Endothelial cell of umbilical vein (primary cell): ENCODE data around the gene PCID2. TPM values are rescaled to one million over a fixed set of nuclear protein-coding genes. Genes with fewer than 3 reads are reported as not detected.

ENCODE experiments used
- BruUV-seq: library from RNA; stranded (reverse); fragments of 400-500 nt; replicated peaks from 2 replicates; lab custom pipeline; 2021; lab: Mats Ljungman, UMichigan
- CTCF ChIA-PET: fragments of 300-600, 350-600 bp; sonication (Branson Sonifier 250); formaldehyde crosslinking; loops from one replicate; lab custom pipeline; 2021; ENCODE audit warnings: antibody characterized with exemption, inconsistent platforms; lab: Charles Lee
- POLR2A ChIA-PET: fragments of 300-600, 350-600 bp; sonication (Branson Sonifier 250); formaldehyde crosslinking; loops from one replicate; lab custom pipeline; 2021; ENCODE audit warnings: antibody characterized with exemption, inconsistent platforms; lab: Charles Lee
- DNase-seq: peaks from one replicate; pipeline ENCODE4 v3.0.0-alpha.2; 2011; ENCODE audit warnings: low read depth, low spot score
- FAIRE-seq: peaks from 2 replicates; lab custom pipeline; 2011; peaks lifted over from hg19 to GRCh38; lab: Jason Lieb, UNC
- H2AFZ ChIP-seq: 2 replicates; pipeline ENCODE4 v1.6.0; 2012; ENCODE audit warnings: low read depth, low read length, control low read depth, inconsistent platforms
- H3K27ac ChIP-seq: 2 replicates; pipeline ENCODE4 v1.5.1; 2011; ENCODE audit warnings: low read depth, mild to moderate bottlenecking, control low read depth, low read length, moderate library complexity; ENCODE audit not compliant: insufficient read depth
- H3K27me3 ChIP-seq, 2 experiments: 2 replicates each; pipeline versions ENCODE4 v1.6.0 to v1.6.1; 2011; ENCODE audit warnings: low read length in 2 of 2, mixed read lengths in 1 of 2; ENCODE audit not compliant: control insufficient read depth in 2 of 2, insufficient read depth in 2 of 2
- H3K36me3 ChIP-seq, 2 experiments: 2 replicates in 1 of 2; 3 replicates in 1 of 2; pipeline ENCODE4 v1.5.1; 2011; ENCODE audit warnings: low read length in 2 of 2, mild to moderate bottlenecking in 1 of 2, moderate library complexity in 1 of 2; ENCODE audit not compliant: control insufficient read depth in 2 of 2, insufficient read depth in 2 of 2; ENCODE audit errors: extremely low read depth in 1 of 2
- H3K4me1 ChIP-seq: 3 replicates; pipeline ENCODE4 v1.5.1; 2011; ENCODE audit warnings: mild to moderate bottlenecking, low read length; ENCODE audit not compliant: control insufficient read depth, insufficient read depth; ENCODE audit errors: extremely low read depth
- H3K4me2 ChIP-seq: 2 replicates; pipeline ENCODE4 v1.6.1; 2011; ENCODE audit warnings: low read length, control low read depth, mixed read lengths; ENCODE audit not compliant: insufficient read depth
- H3K4me3 ChIP-seq, 3 experiments: fragments of 200-600 bp in 1 of 3; sonication (generic), shearing (Covaris generic) in 1 of 3; replicated peaks in 1 of 3; 2 replicates each; pipeline ENCODE4 v1.5.1; 2011 to 2016; ENCODE audit warnings: control low read depth in 3 of 3, low read length in 3 of 3, mild to moderate bottlenecking in 2 of 3, inconsistent platforms in 1 of 3, low read depth in 1 of 3, moderate library complexity in 1 of 3; ENCODE audit not compliant: insufficient read depth in 1 of 3
- H3K79me2 ChIP-seq: 2 replicates; pipeline ENCODE4 v1.6.0; 2012; ENCODE audit warnings: low read length, inconsistent platforms; ENCODE audit not compliant: control insufficient read depth, insufficient read depth
- H3K9ac ChIP-seq: replicated peaks from 2 replicates; pipeline ENCODE3; 2011; ENCODE audit warnings: low read length, control low read depth; ENCODE audit not compliant: insufficient read depth; ENCODE audit errors: extremely low read depth
- H3K9me1 ChIP-seq: replicated peaks from 3 replicates; pipeline ENCODE4 v1.6.0; 2011; ENCODE audit warnings: mild to moderate bottlenecking, low read length; ENCODE audit not compliant: control insufficient read depth, insufficient read depth; ENCODE audit errors: extremely low read depth
- H3K9me3 ChIP-seq: replicated peaks from 2 replicates; pipeline ENCODE4 v1.5.1; 2012; ENCODE audit warnings: low read length, inconsistent platforms; ENCODE audit not compliant: control insufficient read depth, insufficient read depth
- H4K20me1 ChIP-seq: replicated peaks from 2 replicates; pipeline ENCODE3; 2011; ENCODE audit warnings: mild to moderate bottlenecking, low read length; ENCODE audit not compliant: control insufficient read depth, insufficient read depth; ENCODE audit errors: extremely low read depth
- GATA2 ChIP-seq: IDR thresholded peaks from 2 replicates; pipeline ENCODE4 v1.7.0; 2011; ENCODE audit warnings: low read depth, mild to moderate bottlenecking, moderate library complexity, mixed read lengths, low read length; ENCODE audit not compliant: insufficient read length, insufficient read depth
- MYC ChIP-seq: IDR thresholded peaks from one replicate; pipeline ENCODE4 v1.6.1; 2011; ENCODE audit warnings: mild to moderate bottlenecking, low read depth, low read length
- POLR2A ChIP-seq: IDR thresholded peaks from 2 replicates; pipeline ENCODE4 v1.6.1; 2012; ENCODE audit warnings: low read depth, mild to moderate bottlenecking, control low read depth, low read length
- POLR2AphosphoS5 ChIP-seq: IDR thresholded peaks from 2 replicates; pipeline ENCODE4 v1.6.1; 2012; ENCODE audit warnings: low read depth, mild to moderate bottlenecking, control low read depth, low read length, moderate library complexity; ENCODE audit not compliant: insufficient read depth
- dilution Hi-C: fragments of 300-500 bp; cut with MboI; formaldehyde crosslinking; loops from one replicate; pipeline ENCODE4 v1.15.0; 2019; ENCODE audit warnings: low sequenced_read_pairs; ENCODE audit not compliant: extremely low pct_ligation_motif_present
- intact Hi-C: fragments of 100-400 bp; cut with micrococcal nuclease; formaldehyde crosslinking; loops from one replicate; pipeline ENCODE4 v1.10.0; 2022
- polyA plus RNA-seq, 4 experiments: library from polyadenylated mRNA; depleted of rRNA in 3 of 4; stranded (reverse) in 3 of 4; unstranded in 1 of 4; fragments of >200 nt; gene quantifications; 2 replicates each; pipeline versions ENCODE4 v1.2.1 to v1.2.3, GENCODE V29; 2011 to 2012; ENCODE audit warnings: missing spikeins in 1 of 4
- total RNA-seq: library from RNA; stranded (reverse); gene quantifications from 2 replicates; pipeline ENCODE4 v1.2.3, GENCODE V29; 2021
- TF ChIP-seq, protein P1 (sequence below): IDR thresholded peaks from 2 replicates; pipeline ENCODE4 v1.6.1; 2011; ENCODE audit not compliant: insufficient read depth, insufficient read length
- TF ChIP-seq, protein P2 (sequence below), 2 donors: IDR thresholded peaks; 1 replicate in 1 of 2; 2 replicates in 1 of 2; pipeline ENCODE4 v1.5.1; 2011; ENCODE audit warnings: low read length in 2 of 2, mild to moderate bottlenecking in 2 of 2, moderate library complexity in 2 of 2, control low read depth in 1 of 2, inconsistent platforms in 1 of 2, low read depth in 1 of 2; ENCODE audit not compliant: insufficient read depth in 1 of 2; ENCODE audit errors: extremely low read depth in 1 of 2

Gene PCID2
- total and polyA plus RNA-seq, 2 donors (not counting 3 experiments of a cell fraction or from before 2014, with no cell fraction given) = 52.1 to 55.6 TPM

DNA sequence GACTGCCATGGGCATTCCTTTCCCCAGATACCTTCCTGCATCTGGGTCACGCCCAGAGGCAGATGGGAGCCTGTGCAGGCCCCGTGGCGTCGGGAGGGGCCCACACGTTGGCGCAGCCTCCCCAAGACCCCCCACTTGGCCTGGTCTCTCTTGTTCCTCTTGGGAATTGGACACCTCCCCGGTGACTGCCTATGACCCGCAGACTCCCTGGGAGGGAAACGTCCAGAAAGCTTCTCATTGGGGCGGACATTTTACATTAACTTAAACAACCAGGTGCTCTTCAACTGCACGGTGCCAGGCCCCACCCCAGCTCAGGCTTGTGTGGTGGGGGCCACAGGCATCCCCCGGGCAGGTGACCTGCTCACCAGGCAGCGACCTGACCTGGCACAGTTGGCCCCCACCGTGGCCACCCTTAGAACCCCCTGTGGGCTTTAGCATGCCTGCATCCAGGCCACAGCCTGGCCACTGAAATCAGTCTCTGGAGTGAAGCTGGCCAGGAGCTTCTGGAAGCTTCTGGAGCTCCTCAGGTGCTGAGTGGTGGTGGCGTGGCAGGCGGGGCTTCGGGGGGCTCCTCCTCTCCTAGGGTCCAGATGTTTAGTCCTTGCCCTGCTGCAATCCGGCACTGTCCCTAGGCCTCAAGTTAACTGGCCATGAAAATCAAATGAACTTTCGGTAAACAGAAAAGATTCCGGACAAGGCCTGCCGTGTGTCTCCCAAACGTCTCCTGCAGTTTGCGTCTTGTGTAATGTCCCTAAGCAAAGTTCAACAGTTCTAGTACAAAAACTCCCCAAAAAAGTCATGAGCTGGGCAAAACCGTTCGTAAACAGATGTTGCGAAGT, 58.5 kb downstream of the PCID2 start:
- Histone ChIP-seq H3K9me3 (no peaks in the 10 kb centered on the region), H3K27me3 (peaks cover 0 to 10% of the 10 kb centered on the region in 2 experiments), H4K20me1 (no peaks in the 10 kb centered on the region), H3K4me3 (no peak overlapping the region), H3K79me2 (no peaks in the 10 kb centered on the region), H3K4me2 (no peak overlapping the region), H2AFZ (no peak overlapping the region), H3K27ac (no peak overlapping the region), H3K9me1 (no peaks in the 10 kb centered on the region), H3K36me3 (no peaks in the 10 kb centered on the region), H3K4me1 (peaks cover 6% of the 10 kb centered on the region), H3K9ac (no peak overlapping the region)
- POLR2A ChIA-PET = no interaction called here
- dilution Hi-C loops = no loop called here
- CTCF ChIA-PET = interaction anchor here (0.7 kb wide), 1 partner anchor 207 kb away, joined by 3 read pairs; no protein-coding TSS in a partner anchor
- intact Hi-C loops = no loop called here
- no TSS peak for BruUV-seq
- FAIRE-seq (no peak), DNase-seq (no peak)
- TF ChIP-seq, protein P1, sequence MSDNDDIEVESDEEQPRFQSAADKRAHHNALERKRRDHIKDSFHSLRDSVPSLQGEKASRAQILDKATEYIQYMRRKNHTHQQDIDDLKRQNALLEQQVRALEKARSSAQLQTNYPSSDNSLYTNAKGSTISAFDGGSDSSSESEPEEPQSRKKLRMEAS = no peak
- TF ChIP-seq MYC = no peak
- TF ChIP-seq GATA2 = no peak
- no peak for TF ChIP-seq POLR2A
- TF ChIP-seq, protein P2, sequence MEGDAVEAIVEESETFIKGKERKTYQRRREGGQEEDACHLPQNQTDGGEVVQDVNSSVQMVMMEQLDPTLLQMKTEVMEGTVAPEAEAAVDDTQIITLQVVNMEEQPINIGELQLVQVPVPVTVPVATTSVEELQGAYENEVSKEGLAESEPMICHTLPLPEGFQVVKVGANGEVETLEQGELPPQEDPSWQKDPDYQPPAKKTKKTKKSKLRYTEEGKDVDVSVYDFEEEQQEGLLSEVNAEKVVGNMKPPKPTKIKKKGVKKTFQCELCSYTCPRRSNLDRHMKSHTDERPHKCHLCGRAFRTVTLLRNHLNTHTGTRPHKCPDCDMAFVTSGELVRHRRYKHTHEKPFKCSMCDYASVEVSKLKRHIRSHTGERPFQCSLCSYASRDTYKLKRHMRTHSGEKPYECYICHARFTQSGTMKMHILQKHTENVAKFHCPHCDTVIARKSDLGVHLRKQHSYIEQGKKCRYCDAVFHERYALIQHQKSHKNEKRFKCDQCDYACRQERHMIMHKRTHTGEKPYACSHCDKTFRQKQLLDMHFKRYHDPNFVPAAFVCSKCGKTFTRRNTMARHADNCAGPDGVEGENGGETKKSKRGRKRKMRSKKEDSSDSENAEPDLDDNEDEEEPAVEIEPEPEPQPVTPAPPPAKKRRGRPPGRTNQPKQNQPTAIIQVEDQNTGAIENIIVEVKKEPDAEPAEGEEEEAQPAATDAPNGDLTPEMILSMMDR (IDR thresholded peaks at IDR 0.05; ENCODE audit: extremely low read depth in 1 of 2, insufficient read depth in 1 of 2, low read depth in 1 of 2, low read length in 2 of 2) = no peak
- TF ChIP-seq POLR2AphosphoS5 = no peak
